SIG-M5 treated with dmso at 0.1 percent for 504 hours (cell line): ENCODE data around the gene MAP3K20.
"Not testable (repeated sequence)": the region's sequence is repeated elsewhere in the genome, so short reads cannot be mapped to it uniquely, and the experiment has no call there.

ENCODE experiments used
- DNase-seq: peaks from one replicate; lab custom pipeline; 2025; ENCODE audit not compliant: unreplicated experiment; lab: John Stamatoyannopoulos, UW

The MAP3K20 gene

DNA sequence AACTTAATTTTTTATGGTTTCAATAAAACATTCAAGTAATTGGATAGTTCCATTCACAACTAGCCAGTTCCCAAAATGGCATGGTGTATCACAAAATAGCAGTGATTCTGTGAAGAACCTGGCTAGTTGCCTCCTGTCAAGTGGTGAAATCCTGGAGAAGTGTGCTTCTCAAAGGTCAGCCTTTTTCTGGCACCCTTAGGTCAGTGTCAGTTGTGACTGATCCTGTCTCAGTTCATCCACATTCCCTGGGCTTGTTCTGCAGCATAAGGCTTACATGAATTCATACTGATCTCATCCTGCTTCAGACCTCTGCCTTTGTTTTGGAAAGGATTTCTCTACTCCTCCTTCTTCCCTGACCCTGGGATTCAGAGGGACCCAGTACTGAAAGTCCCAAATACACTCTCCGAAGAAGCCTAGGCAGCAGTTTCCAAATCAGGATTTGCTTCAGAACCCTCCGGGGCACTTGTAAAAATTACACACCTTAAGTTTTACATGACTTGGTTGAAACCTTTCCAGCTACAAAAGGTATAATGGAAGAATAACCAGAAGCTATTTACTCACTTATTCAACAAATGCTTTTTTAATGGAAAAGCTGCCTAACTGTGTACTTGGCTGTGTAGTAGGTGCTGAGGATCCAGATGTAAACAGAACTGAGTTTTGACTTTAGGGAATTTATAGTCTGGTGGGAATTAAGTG lies 11.0 kb downstream of the MAP3K20 start:
- no peak for DNase-seq

DNA sequence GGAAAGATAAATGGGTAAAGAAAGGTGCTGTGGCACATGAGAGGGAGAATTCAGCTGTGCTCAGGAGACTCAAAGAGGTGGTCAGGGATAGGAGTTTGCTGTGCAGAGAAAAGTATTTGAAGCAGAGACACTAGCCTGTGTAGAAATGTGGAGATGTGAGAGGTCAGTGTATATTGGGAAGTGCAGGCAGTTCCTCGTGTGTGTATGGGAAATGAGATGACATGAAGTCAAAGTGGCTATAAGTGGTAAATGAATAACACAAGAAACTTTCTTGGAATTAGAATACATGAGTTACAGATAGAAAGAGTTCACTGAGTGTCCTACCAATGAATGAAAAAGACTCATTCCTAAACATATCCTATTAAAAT lies 11.6 kb downstream of the MAP3K20 start:
- no peak for DNase-seq

DNA sequence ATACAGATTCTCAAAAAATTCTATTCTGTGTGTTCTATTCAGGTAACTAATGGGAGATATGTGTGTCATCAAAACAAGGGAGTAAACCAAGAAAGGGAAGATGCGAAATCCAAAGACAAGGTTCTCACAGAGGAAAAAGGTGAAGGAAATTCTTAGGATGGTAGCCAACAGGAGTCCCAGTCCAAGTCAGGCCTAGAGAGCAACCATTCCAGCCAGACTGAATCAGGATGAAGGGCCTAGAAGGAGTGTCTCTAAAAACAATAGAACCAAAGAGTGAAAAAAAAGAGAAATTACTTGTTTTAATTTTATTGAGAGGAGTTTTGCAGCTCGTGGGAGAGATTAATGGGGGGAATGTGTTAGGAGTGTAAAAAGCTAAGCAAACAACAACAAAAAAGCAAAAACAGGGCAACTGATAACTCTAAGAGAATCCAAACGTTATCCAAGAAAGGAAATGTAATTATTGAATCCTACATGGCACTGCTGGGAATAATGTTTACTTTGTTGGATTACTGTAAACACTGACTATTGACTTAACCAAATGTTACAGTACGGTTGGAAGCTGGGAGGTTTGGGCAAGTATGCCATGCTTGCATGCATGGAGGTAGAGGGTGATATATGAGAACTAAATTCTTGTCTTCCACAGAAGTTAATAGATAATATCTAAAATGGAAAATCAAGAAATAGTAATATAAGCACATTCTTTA lies 12.3 kb downstream of the MAP3K20 start:
- no peak for DNase-seq

DNA sequence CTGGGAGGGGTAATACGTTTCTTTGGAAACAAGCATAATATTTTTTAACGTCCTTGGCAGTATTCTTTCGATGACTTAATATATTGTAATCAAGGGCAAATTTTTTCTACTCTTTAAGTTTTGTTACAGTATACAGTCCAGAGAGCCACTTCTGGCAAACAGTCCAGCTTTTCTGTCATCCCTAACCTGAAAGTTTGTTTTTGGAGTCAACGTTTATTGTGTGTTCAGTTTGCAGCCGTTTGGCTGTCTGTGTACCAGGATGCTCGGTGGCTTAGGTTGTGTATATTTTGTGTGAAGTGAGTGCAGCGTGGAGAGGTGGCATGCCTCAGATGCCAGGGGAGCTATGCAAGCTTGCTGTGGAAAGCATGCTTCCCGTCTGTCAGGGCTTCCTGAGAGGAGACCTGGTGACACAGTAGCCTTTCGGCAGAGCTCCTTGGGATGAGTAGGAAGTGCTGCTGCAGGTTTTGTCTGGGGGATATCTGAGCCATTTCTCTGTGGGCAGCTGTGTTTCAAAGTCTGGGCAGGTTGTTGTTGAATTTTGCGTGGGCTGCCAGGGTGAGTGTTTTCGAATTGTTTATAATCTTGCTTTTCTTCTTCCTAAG lies 14.7 kb downstream of the MAP3K20 start:
- no peak for DNase-seq

DNA sequence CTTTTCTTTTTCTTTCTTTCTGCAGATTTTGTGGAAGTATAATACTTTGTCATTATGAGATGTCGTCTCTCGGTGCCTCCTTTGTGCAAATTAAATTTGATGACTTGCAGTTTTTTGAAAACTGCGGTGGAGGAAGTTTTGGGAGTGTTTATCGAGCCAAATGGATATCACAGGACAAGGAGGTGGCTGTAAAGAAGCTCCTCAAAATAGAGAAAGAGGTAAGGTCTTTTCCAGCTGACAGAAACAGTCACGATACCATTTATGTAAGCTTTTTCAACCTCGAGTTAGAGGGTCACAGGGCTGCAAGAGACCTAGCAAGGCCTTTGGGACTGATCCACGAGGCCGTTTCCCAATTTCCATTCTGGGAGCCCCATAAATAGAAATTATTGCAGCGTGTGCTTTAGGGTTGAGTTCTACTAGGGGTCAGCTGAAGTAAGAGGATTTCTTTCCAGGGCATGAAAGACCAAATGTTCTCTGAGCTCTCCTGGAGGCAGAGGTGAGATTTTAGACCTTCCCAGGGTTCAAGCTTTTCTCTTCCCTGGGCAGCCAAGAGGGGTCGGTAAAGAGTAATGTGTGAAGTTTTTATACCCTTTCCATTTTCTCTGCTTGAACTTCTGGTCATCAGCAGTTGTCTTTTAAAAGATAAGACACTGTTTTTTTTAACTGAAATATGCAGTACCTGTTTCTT lies 15.5 kb downstream of the MAP3K20 start:
- no peak for DNase-seq

DNA sequence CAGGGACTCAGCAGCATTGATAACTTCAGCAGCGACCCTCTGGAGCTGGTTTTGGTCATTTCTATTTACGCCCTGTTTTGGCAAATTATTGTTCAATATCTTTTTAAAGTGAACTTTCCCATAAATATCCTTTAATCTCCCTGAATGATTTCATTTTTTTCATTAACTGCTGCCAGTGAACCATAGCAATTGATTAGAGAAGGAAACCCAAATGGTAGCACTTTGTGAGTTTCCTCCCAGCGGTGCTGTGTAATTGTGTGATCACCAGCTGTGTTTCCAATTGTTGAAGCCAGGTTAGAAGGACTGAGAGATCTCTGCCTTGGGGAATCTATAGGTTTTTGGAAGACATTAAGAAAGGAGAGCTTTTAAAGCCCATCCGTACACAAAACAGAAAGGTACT lies 16.3 kb downstream of the MAP3K20 start:
- no peak for DNase-seq

DNA sequence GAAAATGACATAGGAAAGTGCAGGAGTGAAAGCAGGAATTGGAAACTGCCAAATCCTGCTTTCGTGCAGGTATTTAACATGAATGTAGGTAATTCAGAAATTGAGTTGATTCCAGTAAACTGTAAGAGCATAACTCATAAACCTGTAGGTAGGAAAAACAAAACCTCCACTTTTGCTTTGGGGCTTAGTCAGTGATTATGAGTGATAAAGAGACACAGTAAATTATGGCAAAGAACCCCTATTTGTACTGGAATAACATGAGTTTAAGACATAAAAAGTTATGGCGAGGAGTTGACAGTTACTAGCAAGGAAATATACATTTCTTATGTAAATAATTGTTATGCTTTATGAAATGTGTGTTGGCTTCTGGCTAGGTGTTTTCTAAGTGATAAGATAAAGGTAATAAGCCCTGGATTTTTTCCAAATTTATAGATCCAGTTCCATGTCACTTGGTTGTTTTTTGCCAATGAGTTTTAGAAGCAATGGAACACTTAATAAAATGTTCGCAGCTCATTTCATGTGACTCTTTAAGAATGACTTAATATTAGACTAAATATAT lies 17.3 kb downstream of the MAP3K20 start:
- DNase-seq = no peak

DNA sequence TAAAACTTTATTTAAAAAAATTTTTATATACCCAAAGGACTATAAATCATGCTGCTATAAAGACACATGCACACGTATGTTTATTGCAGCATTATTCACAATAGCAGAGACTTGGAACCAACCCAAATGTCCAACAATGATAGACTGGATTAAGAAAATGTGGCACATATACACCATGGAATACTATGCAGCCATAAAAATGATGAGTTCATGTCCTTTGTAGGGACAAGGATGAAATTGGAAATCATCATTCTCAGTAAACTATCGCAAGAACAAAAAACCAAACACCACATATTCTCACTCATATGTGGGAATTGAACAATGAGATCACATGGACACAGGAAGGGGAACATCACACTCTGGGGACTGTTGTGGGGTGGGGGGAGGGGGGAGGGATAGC lies 18.0 kb downstream of the MAP3K20 start:
- not testable (repeated sequence) for DNase-seq

DNA sequence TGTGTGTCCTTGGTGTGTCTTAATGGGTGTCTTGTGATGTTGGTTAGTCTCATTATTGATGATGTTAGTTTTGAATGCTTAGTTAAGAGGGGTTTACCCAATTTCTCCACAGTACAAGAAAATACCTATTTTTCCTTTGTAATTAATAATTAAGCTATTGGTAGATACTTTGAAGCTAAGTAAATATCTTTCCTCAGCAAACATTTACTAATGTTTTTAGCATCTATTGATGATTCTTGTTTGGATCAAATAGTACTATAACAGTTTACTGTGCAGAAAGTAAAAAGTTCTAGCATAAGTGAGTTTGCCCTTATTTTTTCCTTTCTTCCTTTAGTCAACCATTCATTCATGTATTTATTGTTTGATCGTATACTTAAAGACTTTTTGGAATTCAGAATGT lies 19.1 kb downstream of the MAP3K20 start:
- no peak for DNase-seq

DNA sequence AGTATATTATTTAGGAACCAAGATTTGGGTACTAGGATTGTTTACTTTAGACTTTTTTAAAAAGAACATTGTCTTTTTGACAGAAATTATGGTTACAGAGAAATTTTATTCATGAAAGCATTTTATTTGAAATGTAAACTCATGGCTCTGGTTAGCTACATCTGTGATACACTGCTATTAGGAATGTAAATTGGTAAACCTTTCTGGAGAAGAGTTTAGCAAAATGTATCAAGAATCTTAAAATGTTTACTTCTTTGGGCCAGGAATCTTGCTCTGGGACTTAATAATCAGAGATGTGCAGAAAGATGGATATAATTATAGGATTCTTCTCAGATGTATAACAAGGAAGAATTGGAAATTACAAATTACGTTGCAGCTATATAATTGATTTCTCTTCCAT lies 19.7 kb downstream of the MAP3K20 start:
- DNase-seq = no peak

DNA sequence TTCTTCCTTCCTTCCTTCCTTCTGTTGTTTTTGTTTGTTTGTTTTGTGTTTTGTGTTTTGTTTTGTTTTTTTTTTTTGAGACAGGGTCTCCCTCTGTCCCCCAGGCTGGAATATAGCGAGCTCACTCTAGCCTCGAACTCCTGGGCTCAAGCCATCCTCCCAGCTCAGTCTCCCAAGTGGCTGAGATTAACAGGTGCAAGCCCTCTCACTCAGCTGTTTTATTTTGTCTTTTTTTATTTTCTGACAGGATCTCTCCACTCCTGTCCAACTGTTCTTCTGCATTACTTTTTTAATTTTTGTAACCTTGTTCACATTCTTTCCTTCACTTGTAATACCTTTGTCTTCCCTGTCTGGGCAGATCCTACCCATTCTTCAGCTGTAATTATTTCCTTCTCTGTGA lies 23.6 kb downstream of the MAP3K20 start:
- DNase-seq = no peak

DNA sequence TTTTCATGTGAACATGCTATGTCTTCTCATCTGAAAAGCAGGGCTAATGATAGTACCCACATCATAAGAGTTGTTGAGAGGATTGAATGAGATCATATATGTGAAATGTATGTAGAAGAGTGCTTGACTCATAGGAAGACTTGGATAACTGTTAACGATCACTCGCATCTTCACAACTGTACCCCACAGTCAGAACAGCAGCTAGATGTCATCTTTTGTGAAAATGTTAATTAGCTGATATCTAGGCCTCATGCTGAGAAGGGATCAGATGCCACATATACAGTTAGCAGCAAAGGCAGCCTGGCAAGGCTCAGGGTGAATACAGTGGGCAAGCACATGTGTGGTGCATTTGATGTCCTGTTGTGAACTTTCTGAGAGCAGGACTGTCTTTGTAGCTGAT lies 24.2 kb downstream of the MAP3K20 start:
- no peak for DNase-seq

DNA sequence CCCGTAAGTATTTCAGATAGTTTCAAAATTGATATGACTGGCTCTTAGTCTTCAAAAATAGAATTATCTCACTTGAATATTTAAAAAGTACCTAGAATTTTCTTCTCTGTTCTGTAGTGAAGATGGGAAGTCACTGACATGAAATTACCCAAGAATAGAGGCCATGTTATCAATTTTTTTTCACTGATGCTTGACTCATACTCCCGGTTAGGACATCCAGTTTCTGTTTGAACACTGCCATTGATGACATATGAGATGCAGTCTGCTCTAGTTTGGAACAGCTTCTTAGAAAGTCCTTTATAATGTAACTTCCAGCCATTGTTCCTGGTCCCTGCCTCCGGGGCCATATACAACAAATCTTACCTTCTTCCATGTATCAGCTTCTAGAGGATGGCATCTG lies 26.0 kb downstream of the MAP3K20 start:
- DNase-seq = peak; percentile 42

DNA sequence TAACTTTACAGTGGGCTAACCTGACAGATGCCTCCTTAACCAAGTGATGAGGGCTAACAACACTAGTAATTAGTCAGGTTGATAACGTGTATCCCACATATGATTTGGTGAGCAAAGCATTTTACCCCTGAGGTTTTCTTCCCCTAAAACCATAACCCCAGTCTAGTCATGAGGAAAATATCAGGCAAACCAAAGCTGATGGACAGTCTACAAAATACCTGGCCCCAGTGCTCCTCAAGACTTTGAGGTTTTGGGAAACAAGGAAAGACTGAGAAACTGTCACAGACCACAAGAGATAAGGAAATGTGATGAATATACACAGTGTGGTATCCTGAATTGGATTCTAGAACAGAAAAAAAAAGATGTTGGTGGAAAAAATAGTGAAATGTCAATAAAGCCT lies 28.5 kb downstream of the MAP3K20 start:
- no peak for DNase-seq

DNA sequence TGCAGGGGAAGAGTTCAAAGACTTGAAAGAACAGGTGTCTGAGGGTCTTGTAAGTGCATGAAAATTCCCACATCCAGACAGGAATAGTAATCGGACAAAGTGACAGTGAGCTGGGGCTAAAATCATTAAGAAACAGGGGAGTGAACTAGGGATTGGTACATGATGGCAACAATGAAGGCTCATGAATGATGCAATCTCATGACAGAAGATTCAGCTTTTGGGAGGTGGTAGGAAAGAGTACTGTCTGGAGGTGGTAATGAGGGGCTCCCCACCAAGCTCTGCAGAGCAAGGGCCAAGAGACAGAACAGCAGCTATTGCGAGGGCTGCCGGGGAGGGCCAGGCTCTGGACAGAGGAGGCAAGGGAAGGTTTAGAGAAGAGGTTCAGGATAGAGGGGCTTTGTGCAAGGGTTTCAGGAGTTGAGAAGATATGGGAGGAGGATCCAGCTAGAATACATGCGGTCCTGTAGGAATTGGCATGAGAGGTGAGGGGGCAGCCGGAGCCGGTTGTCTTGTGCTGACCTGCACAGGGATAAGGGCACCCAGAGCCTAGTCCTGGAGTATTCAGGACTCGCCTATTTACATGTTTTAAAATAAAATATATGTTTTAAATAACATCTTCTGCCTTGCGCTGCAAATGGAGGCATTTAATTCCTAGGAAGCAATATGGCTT lies 31.4 kb downstream of the MAP3K20 start:
- no peak for DNase-seq

DNA sequence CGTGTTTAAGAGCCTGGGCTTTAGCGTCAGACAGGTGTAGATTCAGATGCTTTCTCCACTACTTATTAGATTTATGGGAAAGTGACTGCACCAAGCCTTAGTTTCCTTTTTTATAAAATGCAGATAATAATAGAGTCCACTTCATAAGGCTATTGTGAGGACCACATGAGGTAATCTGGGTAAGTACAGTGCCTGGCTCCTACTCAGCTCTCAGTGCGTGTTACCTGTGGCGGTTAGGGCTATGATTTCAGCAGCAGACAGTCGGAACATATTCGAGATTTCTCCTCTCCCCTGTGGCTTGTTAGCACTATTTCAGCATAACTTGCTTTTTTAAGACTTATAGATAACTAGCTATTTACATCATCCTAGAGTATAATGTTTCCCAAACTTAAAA lies 32.0 kb downstream of the MAP3K20 start:
- DNase-seq = no peak

DNA sequence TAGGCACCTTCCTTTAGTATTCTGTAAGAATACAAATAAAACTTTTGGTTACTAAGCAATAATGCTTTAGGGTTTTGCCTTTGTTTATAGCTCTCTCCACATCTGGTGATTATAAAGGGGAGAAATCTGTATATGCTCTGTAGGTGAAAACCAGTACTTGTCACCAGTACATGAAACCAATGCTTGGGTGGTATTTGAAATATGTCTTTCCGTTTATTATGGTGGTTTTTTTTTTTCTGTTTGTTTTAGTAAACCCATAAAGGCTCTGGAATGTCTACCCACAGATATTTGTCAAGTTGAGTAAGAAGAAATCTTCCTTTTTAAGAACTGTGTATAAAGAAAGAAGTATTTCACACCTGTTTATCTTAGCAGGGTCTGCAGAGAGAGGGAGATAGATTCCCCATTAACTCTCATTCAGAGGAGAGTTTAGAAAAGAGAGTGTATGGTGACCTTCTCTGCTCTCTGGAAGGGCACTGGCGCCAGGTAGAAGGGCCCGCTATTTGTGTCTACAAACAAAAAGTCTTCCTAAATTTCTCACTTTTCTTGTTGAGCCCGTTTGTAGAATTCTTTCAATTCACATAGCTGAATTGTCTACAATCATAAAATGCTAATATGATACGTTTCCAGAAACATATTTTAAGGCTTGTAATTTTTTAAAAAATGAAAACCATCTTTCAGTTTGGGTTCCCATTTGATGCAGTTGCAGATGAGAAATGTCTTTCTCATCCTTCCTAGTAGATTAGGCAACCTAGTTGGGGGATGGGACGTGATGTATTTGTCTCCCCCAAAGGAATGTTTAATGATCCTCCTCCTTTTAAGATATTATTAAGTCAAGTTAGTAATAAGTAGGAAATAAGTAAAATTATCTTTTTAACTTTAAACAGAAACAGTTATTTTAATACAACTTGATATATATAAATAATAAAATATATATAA lies 33.9 kb downstream of the MAP3K20 start:
- no peak for DNase-seq

DNA sequence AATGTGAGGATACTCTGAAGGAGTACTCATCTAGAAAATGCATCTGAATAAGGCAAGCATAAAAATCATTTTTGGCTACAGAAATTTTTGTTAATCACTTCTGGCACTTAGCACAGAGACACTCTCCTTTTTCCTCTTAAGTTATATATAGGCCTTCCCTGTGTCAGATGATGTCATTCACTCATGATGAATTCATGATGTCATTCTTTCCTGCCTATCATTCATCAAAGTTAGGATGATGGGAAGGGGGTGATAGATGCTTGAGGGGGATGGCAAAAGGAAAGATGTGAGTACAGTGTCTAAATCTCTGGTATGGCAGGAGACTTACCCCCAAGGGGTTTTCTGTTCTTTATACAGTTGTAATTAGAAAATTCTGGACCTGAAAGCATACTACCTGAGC lies 42.0 kb downstream of the MAP3K20 start:
- no peak for DNase-seq

DNA sequence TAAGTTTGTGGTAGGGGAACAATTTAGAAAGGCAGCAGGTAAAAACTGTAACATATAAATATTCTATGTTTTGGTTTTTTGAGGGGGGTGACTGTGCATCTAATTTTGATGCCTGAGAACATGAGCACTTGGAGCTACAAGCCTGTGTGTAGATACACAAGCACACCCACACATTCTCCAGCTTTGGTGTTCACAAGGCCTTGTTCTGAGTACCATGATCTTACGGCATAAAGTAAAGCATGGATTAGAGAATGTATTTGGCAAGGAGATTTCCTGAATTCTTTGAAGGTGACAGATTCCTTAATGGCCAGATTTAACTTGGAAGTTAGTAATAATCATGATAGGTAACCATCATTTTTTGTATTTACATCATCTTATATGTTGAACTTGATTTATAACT lies 42.7 kb downstream of the MAP3K20 start:
- no peak for DNase-seq
